GM21367 (cell line): Measurements from ENCODE around the gene CD209.
"Not testable (repeated sequence)": the region's sequence is repeated elsewhere in the genome, so short reads cannot be mapped to it uniquely, and the experiment has no call there.

Source experiments
- ATAC-seq: cut with Tn5 transposase; IDR thresholded peaks from one replicate; pipeline ENCODE4 v1.9.1; 2021; ENCODE audit not compliant: unreplicated experiment

CD209 gene

DNA sequence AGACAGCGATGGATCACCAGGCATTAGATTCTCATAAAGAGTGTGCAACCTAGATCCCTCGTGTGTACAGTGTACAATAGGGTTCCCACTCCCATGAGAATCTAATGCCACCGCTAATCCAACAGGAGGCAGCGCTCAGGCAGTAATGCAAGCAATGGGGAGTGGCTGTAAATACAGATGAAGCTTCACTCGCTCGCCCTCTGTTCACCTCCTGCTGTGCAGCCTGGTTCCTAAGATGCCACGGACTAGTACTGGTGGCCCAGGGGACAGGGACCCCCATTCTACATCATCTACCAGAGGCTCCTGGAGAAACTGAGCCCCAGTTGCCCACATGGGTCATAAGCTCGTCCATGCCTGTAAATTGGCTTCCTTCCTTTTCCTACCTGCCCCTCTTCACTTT lies 23.7 kb upstream of the CD209 start:
- ATAC-seq = no peak

DNA sequence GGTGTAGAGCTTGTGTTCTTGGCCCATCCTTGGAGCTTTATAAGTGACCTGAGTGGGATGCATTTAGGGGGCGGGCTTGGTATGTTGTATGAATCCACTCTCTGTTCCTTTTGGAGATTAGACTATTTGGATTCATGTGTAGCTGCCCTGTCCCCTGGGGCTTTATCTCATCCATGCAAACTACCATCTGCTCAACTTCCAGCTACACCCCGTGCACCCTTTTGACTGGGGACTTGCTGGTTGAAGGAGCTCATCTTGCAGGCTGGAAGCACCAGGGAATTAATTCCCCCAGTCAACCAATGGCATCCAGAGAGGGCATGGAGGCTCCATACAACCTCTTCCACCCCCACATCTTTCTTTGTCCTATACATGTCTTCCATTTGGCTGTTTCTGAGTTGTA lies 21.8 kb upstream of the CD209 start:
- no peak for ATAC-seq

GRCh38 chr19:7767487-7767886 lies 20.2 kb upstream of the CD209 start:
- no peak for ATAC-seq

- ATAC-seq = no peak
Measured at GRCh38 chr19:7766535-7766934, 19.2 kb upstream of the CD209 start.

GRCh38 chr19:7765043-7765442 lies 17.7 kb upstream of the CD209 start:
- ATAC-seq = not testable (repeated sequence)

DNA sequence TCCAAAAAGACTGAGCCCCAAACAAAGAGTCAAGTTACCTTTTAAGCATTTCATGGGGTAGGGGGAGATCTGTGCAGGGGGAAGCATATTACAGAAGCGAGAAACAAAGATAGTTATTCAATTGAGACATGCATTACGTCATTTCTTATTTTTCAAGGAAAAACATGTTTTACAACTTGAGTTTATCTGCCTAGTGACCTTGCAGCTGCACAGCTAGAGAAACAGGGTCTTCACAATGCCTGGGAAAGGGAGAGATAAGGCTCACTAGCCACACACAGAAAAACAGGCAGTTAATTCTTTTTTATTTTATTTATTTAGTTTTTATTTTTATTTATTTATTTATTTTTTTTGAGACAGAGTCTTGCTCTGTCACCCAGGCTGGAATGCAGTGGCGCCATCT lies 16.8 kb upstream of the CD209 start:
- not testable (repeated sequence) for ATAC-seq

- ATAC-seq = no peak
Measured at GRCh38 chr19:7763696-7764095, 16.4 kb upstream of the CD209 start.

DNA sequence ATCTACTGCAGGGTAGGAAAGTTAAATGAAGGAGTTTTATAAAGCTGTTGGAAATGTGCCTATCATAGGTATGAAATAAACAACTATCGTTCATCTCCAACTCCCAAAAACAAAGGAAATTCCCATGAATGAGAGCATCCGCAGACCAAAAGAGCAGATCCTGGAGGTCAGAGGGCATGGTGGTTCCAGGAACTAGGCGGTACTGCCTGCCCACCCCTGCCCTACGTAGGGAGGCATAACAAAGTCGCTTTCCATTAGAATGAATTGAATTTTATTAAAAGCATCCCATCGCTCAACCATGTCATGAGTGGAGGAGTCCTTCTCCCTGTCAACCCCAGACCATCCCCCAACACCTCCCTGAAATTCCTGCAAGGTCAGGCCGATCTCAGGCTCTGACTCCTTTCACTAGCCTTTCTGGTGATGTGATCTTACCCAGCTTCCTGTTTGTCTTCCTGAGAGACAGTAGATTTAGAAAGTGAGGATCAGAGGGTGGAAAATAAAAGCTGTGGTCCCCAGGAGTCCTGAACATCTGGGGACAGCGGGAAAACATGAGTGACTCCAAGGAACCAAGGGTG lies 15.5 kb upstream of the CD209 start, which contains the start of gene CLEC4M:
CLEC4M (plus strand) TSS at position 525 of the 575 bp plus-strand sequence; CDS start at position 549, 24 bp downstream.
- ATAC-seq = no peak

GRCh38 chr19:7759156-7759555 lies 11.8 kb upstream of the CD209 start:
- ATAC-seq = no peak

DNA sequence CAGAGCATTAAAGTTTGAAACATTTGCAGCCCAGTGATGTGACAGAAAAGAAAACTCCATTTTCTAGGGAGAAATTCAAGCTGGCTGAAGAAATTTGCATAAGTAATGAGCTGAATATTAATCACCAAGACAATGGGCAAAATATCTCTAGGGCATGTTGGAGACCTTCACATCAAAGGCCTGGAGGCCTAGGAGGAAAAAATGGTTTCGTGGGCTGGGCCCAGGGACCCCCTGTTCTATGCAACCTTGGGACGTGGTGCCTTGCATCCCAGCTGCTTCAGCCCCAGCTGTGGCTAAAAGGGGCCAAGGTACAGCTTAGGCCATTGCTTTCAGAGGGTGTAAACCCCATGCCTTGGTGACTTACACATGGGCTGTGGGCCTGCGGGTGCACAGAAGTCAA lies 10.0 kb upstream of the CD209 start:
- no peak for ATAC-seq

GRCh38 chr19:7756258-7756657 lies 8.9 kb upstream of the CD209 start:
- ATAC-seq = no peak

DNA sequence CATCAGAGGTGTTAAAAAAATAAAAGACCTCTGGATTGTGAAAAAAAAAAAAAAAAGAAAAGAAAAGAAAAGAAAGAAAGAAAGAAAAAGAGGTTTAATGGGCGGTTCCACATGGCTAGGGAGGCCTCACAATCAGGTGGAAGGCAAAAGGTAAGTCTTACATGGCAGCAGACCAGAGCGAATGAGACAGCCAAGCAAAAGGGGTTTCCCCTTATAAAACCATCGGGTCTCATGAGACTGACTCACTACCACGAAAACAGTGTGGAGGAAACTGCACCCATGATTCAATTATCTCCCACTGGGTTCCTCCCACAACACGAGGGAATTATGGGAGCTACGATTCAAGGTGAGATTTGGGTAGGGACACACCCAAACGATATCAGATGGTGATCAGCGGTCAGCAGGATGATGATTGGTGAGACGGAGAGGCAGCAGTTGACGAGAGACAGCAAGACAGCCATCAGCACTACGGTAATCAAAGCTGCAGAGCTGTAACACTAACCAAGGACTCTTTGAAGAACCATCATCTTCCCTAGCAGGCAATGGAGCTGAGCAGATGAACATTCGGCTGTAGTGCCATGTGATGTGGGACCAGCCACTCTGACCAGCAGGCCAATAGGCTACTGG lies 3.9 kb upstream of the CD209 start:
- ATAC-seq = no peak

GRCh38 chr19:7748756-7749155 lies 1.4 kb upstream of the CD209 start:
- ATAC-seq = no peak

DNA sequence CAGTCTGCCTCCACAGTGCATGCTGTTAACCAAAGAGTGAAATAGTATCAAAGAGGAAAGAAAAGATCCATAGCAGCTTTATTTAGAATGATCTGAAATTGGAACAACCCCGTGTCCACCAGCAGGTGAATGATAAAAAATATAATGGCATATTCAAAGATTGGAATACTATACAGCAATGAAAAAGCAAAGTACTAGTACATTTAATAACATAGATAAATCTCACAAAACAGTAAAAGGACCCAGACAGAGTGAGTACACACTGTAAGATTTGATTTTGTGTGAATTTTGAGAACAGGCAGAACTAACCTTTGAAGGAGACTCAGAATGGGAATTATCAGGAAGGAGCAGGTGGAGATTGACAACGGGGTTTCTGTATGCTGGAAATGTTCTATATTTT lies 837 bp upstream of the CD209 start:
- no peak for ATAC-seq

GRCh38 chr19:7746306-7746705 lies 1.0 kb downstream of the CD209 start:
- ATAC-seq = not testable (repeated sequence)

DNA sequence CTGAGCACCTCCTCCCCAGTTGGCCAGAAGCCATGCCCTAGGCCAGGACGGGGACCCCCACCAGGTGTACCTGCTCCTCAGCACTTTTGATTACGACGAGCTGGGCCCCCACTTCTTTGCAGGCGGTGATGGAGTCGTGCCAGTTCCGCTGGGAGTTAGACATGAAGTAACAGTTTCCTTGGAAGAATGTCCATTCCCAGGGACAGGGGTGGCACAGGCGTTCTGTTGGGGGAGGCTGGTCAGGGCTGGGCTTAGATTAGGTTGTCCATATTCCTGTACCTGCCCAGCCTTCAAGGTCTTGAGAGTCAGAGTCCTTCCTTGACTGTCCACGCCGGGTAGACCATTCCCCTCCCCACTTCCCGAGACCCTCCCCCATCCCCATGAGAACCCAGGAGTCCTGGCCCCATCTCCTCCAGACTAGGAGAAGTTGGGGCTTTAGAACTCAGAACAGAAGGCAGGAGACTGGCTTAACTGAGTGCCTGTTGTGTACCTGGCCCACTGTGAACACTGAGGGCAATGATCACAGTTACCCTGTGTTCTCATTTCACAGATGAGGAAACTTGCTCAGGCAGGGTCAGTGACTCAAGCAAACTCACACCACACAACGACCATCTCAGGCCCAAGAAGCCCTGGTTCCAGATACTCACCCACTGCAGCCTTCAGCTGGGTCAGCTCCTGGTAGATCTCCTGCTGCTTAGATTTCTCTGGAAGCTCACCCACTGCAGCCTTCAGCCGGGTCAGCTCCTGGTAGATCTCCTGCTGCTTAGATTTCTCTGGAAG lies 2.3 kb downstream of the CD209 start:
- no peak for ATAC-seq

DNA sequence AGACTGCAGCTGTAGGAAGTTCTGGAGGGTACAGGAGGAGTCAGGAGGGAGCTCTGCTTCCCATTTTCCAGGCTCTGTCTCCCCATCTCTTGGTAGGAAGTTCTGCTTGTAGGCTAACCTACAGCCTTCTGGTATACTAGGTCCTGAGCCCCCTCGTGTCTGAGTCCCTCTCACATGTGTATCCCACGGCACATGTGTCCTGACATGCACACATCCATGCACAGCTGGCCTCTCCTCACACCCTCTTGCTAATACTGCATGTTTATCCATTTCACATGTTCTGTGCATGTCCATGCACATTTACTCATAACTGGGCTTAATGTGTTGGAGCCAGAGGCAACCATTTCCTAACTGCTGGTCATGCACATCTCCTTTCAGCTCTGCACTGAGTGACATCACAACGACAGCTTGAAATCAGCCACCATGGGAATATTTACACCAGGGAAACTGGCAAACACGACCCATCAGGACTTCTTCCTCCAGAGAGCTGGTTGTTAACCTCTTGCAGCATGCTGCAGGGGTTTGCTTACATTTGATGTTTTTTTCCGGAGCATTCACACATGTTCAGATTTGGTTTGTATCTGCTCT lies 3.0 kb downstream of the CD209 start:
- no peak for ATAC-seq

DNA sequence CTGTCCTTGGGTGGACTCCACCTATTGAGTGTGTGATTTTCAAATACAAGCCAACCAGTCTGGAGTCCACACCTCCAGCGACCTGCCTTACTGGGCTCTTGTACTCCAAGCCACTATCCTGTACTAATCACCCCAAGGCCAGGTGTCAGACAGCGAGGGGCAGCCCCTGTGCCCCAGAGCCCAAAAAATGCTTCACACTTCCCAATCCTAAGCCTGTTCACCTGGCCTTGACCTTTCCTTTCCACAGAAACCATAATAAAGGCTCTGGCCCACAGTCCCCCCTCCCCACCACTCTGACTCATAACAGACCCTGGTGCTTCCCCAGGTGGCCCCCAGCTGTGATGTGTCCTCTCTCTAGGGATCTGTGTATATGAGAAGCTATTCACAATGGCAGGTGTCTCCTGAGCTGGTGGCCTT lies 3.9 kb downstream of the CD209 start:
- ATAC-seq = no peak

DNA sequence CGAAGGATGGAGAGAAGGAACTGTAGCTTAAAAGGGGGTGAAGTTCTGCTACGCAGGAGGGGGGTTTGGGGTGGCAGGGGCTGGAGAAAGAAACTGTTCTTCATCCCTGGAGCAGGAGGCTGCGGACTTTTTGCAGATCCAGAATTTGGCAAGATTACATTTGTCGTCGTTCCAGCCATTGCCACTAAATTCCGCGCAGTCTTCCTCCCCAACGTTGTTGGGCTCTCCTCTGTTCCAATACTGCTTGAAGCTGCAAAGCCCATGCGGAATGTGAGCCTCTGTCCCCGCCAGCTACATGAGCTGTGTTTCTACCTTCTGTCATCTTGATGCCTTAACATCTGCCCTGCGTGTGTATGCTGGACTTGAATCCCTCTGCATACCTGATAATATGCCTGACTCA lies 4.3 kb downstream of the CD209 start:
- no peak for ATAC-seq

DNA sequence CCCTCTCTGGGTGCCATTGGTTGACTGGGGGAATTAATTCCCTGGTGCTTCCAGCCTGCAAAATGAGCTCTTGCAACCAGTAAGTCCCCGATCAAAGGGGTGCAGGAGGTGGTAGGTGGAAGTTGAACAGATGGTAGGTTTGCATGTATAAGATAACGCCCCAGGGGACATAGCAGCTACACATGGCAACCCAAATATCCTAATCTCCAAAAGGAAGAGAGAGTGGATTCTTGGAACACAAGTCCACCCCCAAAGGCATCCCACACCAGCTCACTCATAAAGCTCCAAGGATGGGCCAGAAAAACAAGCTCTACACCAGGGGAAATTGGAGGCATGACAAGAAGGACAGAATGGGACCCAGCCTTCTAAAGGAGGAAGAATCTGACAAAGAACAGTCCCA lies 4.8 kb downstream of the CD209 start:
- ATAC-seq = no peak

- no peak for ATAC-seq
Measured at GRCh38 chr19:7740682-7741054, 6.7 kb downstream of the CD209 start.
